Measurements from ENCODE around the gene NTM.

DNA sequence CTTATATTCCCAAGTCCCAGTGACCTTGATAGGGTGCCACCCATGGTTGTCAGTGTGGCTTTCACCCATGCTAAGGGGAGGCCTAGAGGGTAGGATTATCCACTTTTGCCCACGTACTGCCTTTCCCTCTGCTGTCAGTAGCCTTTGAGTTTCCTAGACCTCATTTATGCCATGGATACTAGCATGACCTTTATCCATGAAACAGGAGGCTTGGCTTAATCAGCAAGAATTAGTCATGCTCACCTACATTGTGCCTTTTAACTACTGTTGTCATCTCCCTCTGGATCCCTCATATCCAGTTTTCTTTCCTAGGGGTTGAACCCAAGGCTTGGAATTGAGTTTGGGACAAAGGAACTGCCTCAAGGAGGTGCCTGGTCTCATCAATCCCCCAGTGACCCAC lies 716.7 kb downstream of the NTM start:
- TF ChIP-seq, protein P1, sequence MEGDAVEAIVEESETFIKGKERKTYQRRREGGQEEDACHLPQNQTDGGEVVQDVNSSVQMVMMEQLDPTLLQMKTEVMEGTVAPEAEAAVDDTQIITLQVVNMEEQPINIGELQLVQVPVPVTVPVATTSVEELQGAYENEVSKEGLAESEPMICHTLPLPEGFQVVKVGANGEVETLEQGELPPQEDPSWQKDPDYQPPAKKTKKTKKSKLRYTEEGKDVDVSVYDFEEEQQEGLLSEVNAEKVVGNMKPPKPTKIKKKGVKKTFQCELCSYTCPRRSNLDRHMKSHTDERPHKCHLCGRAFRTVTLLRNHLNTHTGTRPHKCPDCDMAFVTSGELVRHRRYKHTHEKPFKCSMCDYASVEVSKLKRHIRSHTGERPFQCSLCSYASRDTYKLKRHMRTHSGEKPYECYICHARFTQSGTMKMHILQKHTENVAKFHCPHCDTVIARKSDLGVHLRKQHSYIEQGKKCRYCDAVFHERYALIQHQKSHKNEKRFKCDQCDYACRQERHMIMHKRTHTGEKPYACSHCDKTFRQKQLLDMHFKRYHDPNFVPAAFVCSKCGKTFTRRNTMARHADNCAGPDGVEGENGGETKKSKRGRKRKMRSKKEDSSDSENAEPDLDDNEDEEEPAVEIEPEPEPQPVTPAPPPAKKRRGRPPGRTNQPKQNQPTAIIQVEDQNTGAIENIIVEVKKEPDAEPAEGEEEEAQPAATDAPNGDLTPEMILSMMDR (IDR thresholded peaks at IDR 0.05): no peak
- TF ChIP-seq POLR2A (IDR thresholded peaks at IDR 0.05): no peak

Measured in breast epithelium (tissue), 3 donors.